IMR-90 (cell line): Measurements from ENCODE around the gene RNF148. TPM values are rescaled to one million over a fixed set of nuclear protein-coding genes. Genes with fewer than 3 reads are reported as not detected.

Source experiments
- ATAC-seq: fragments of 200-7000 bp; cut with Tn5 transposase; 2 replicates; pipeline ENCODE4 v1.9.1; 2020; ENCODE audit warnings: low read depth, mild to moderate bottlenecking, moderate library complexity
- BruUV-seq: library from RNA; stranded (reverse); fragments of 400-500 nt; replicated peaks from 2 replicates; lab custom pipeline; 2021; lab: Mats Ljungman, UMichigan
- CTCF ChIA-PET: fragments of 300-600 bp; formaldehyde crosslinking; extraction: SDS; loops from one replicate; lab custom pipeline; 2021; ENCODE audit warnings: antibody characterized with exemption; lab: Yijun Ruan, JAX
- POLR2A ChIA-PET: fragments of 300-600 bp; sonication (Branson Sonifier 250); formaldehyde crosslinking; loops from one replicate; lab custom pipeline; 2022; ENCODE audit warnings: antibody characterized with exemption; ENCODE audit not compliant: unreplicated experiment; lab: Charles Lee
- DNase-seq: peaks from one replicate; pipeline ENCODE4 v3.0.0; 2013
- H2AFZ ChIP-seq: replicated peaks from 2 replicates; pipeline ENCODE3; 2013; ENCODE audit warnings: low read length, mild to moderate bottlenecking; ENCODE audit not compliant: poor library complexity
- H2AK5ac ChIP-seq: 2 replicates; pipeline ENCODE4 v1.6.1; 2013; ENCODE audit warnings: low read depth, low read length, inconsistent platforms
- H2AK9ac ChIP-seq: replicated peaks from 2 replicates; pipeline ENCODE3; 2013; ENCODE audit warnings: mild to moderate bottlenecking, low read depth, low read length, moderate library complexity; ENCODE audit not compliant: poor library complexity
- H2BK120ac ChIP-seq: 2 replicates; pipeline ENCODE4 v1.6.1; 2013; ENCODE audit warnings: low read depth, low read length, inconsistent platforms
- H2BK15ac ChIP-seq: 3 replicates; pipeline ENCODE4 v1.6.1; 2013; ENCODE audit warnings: low read depth, low read length, inconsistent platforms
- H2BK20ac ChIP-seq: 2 replicates; pipeline ENCODE4 v1.6.1; 2013; ENCODE audit warnings: low read depth, mild to moderate bottlenecking, inconsistent platforms, low read length, moderate library complexity
- H2BK5ac ChIP-seq: 2 replicates; pipeline ENCODE4 v1.6.1; 2013; ENCODE audit warnings: mild to moderate bottlenecking, low read depth, low read length, inconsistent platforms; ENCODE audit not compliant: poor library complexity, severe bottlenecking
- H3K14ac ChIP-seq: replicated peaks from 2 replicates; pipeline ENCODE4 v1.6.1; 2013; ENCODE audit warnings: low read depth, low read length, inconsistent platforms
- H3K18ac ChIP-seq: 2 replicates; pipeline ENCODE4 v1.6.1; 2013; ENCODE audit warnings: low read depth, low read length, control low read depth
- H3K23ac ChIP-seq: 2 replicates; pipeline ENCODE4 v1.6.1; 2013; ENCODE audit warnings: low read depth, low read length, inconsistent platforms
- H3K27ac ChIP-seq: 2 replicates; pipeline ENCODE4 v1.5.1; 2013; ENCODE audit warnings: mild to moderate bottlenecking, control low read depth, low read length; ENCODE audit not compliant: insufficient read depth
- H3K27me3 ChIP-seq: 2 replicates; pipeline ENCODE4 v1.6.1; 2013; ENCODE audit warnings: low read length; ENCODE audit not compliant: control insufficient read depth, insufficient read depth
- H3K36me3 ChIP-seq: 2 replicates; pipeline ENCODE4 v1.6.1; 2013; ENCODE audit warnings: low read length, mixed read lengths; ENCODE audit not compliant: control insufficient read depth, insufficient read depth
- H3K4ac ChIP-seq: 2 replicates; pipeline ENCODE4 v1.6.1; 2013; ENCODE audit warnings: low read depth, low read length, inconsistent platforms
- H3K4me1 ChIP-seq: 2 replicates; pipeline ENCODE4 v1.6.1; 2013; ENCODE audit warnings: low read length, mixed read lengths; ENCODE audit not compliant: control insufficient read depth, insufficient read depth
- H3K4me2 ChIP-seq: 2 replicates; pipeline ENCODE4 v1.6.1; 2013; ENCODE audit warnings: low read depth, mild to moderate bottlenecking, control low read depth, low read length, moderate library complexity
- H3K4me3 ChIP-seq: 2 replicates; pipeline ENCODE4 v1.5.1; 2013; ENCODE audit warnings: low read depth, mild to moderate bottlenecking, control low read depth, low read length, moderate library complexity; ENCODE audit not compliant: insufficient read depth
- H3K56ac ChIP-seq: 2 replicates; pipeline ENCODE4 v1.6.1; 2013; ENCODE audit warnings: low read length, inconsistent platforms; ENCODE audit not compliant: insufficient read depth; ENCODE audit errors: extremely low read depth
- H3K79me1 ChIP-seq, 2 experiments: 2 replicates each; pipeline ENCODE4 v1.6.1; 2013; ENCODE audit warnings: low read length in 2 of 2, inconsistent platforms in 1 of 2, low read depth in 1 of 2
- H3K9ac ChIP-seq: 2 replicates; pipeline ENCODE4 v1.6.1; 2013; ENCODE audit warnings: low read depth, low read length, control low read depth
- H3K9me1 ChIP-seq: 2 replicates; pipeline ENCODE4 v1.6.1; 2013; ENCODE audit warnings: low read length, inconsistent platforms; ENCODE audit not compliant: insufficient read depth
- H3K9me3 ChIP-seq: 2 replicates; pipeline ENCODE4 v1.6.1; 2013; ENCODE audit warnings: low read length; ENCODE audit not compliant: control insufficient read depth, insufficient read depth
- H4K20me1 ChIP-seq: 2 replicates; pipeline ENCODE4 v1.6.1; 2013; ENCODE audit warnings: low read length, inconsistent platforms; ENCODE audit not compliant: insufficient read depth
- H4K5ac ChIP-seq: 2 replicates; pipeline ENCODE4 v1.6.1; 2013; ENCODE audit warnings: mild to moderate bottlenecking, low read depth, low read length, control low read depth
- H4K8ac ChIP-seq, 2 experiments: 2 replicates each; pipeline ENCODE4 v1.6.1; 2013; ENCODE audit warnings: low read depth in 2 of 2, low read length in 2 of 2, control low read depth in 1 of 2, inconsistent platforms in 1 of 2
- H4K91ac ChIP-seq: 2 replicates; pipeline ENCODE4 v1.6.1; 2013; ENCODE audit warnings: low read depth, low read length, inconsistent platforms; ENCODE audit not compliant: insufficient read depth
- BHLHE40 ChIP-seq: fragments of 150-350 bp; IDR thresholded peaks from 2 replicates; pipeline ENCODE4 v1.6.1; 2016; ENCODE audit warnings: mild to moderate bottlenecking, low read depth, low read length
- FOS ChIP-seq: fragments of 150-350 bp; IDR thresholded peaks from 2 replicates; pipeline ENCODE4 v1.6.1; 2016; ENCODE audit warnings: low read depth, low read length
- NFE2L2 ChIP-seq: fragments of 150-350 bp; IDR thresholded peaks from 2 replicates; pipeline ENCODE4 v1.6.1; 2016; ENCODE audit warnings: low read depth, mild to moderate bottlenecking, low read length
- POLR2A ChIP-seq: IDR thresholded peaks from 2 replicates; pipeline ENCODE4 v1.6.1; 2012; ENCODE audit warnings: mild to moderate bottlenecking, low read depth, low read length
- WGBS, 2 experiments: methylation state at CpG; one replicate each; pipeline versions ENCODE4 v1.1.5 to v1.1.7; 2013; ENCODE audit warnings: missing lambda C conversion rate in 2 of 2; ENCODE audit not compliant: insufficient read length in 1 of 2; ENCODE audit errors: extremely low coverage in 2 of 2; 5-methylcytosine and 5-hydroxymethylcytosine counted together
- dilution Hi-C: fragments of 300-500 bp; cut with HindIII; formaldehyde crosslinking; loops from one replicate; pipeline ENCODE4 v1.14.3; 2018; ENCODE audit warnings: low sequenced_read_pairs; ENCODE audit not compliant: unreplicated experiment
- in situ Hi-C: fragments of 300-500 bp; cut with MboI; formaldehyde crosslinking; loops from 3 replicates; pipeline ENCODE4 v1.14.3; 2019; ENCODE audit warnings: low sequenced_read_pairs, inconsistent platforms, mixed read lengths
- intact Hi-C: fragments of 100-400 bp; cut with micrococcal nuclease; formaldehyde crosslinking; loops from 2 replicates; pipeline ENCODE4 v1.10.0; 2022
- polyA plus RNA-seq, 3 experiments: library from polyadenylated mRNA; depleted of rRNA; stranded (reverse); fragments of >200 nt; gene quantifications; 2 replicates each; pipeline ENCODE4 v1.2.3, GENCODE V29; 2012; ENCODE audit warnings: low replicate concordance in 1 of 3
- total RNA-seq: library from RNA; depleted of rRNA; stranded (reverse); fragments of >200 nt; gene quantifications from 2 replicates; pipeline ENCODE4 v1.2.3, GENCODE V29; 2012
- TF ChIP-seq, protein P1 (sequence below): fragments of 150-350 bp; IDR thresholded peaks from 2 replicates; pipeline ENCODE4 v1.6.1; 2017; ENCODE audit warnings: mild to moderate bottlenecking, antibody characterized with exemption, low read length, low read depth
- TF ChIP-seq, protein P2 (sequence below): fragments of 150-350 bp; IDR thresholded peaks from 2 replicates; pipeline ENCODE4 v1.6.1; 2016; ENCODE audit warnings: low read depth, mild to moderate bottlenecking, low read length, moderate library complexity, borderline replicate concordance
- TF ChIP-seq, protein P3 (sequence below): conservative IDR thresholded peaks from 2 replicates; pipeline ENCODE4 v1.5.1; 2012; ENCODE audit warnings: mild to moderate bottlenecking, low read depth, low read length, improper control_type of control experiment

Gene RNF148
- total and polyA plus RNA-seq, 2 of the 4 experiments (the other 2 are of a cell fraction), result not detected

- Histone ChIP-seq H3K18ac (no peak overlapping the region), H3K79me1 (no peaks in the 10 kb centered on the region), H4K8ac (no peak overlapping the region), H4K20me1 (no peaks in the 10 kb centered on the region), H2AFZ (no peak overlapping the region), H2BK20ac (no peak overlapping the region), H3K27ac (no peak overlapping the region), H2AK9ac (no peak overlapping the region), H3K9me1 (no peaks in the 10 kb centered on the region), H3K4me3 (no peak overlapping the region), H3K14ac (no peak overlapping the region), H4K5ac (no peak overlapping the region), H3K36me3 (no peaks in the 10 kb centered on the region), H2BK5ac (no peak overlapping the region), H3K4me1 (no peaks in the 10 kb centered on the region), H3K9me3 (peaks cover 10% of the 10 kb centered on the region), H2BK15ac (no peak overlapping the region), H3K27me3 (no peaks in the 10 kb centered on the region), H3K23ac (no peak overlapping the region), H3K56ac (no peak overlapping the region), H3K9ac (no peak overlapping the region), H2AK5ac (no peak overlapping the region), H4K91ac (no peak overlapping the region), H2BK120ac (no peak overlapping the region), H3K4me2 (no peak overlapping the region), H3K4ac (no peak overlapping the region)
- intact Hi-C loops, result no loop called here
- in situ Hi-C loops, result no loop called here
- no peak for ATAC-seq
- TF ChIP-seq BHLHE40 (no peak), NFE2L2 (no peak), FOS (no peak), POLR2A (no peak)
- TF ChIP-seq, protein P1, sequence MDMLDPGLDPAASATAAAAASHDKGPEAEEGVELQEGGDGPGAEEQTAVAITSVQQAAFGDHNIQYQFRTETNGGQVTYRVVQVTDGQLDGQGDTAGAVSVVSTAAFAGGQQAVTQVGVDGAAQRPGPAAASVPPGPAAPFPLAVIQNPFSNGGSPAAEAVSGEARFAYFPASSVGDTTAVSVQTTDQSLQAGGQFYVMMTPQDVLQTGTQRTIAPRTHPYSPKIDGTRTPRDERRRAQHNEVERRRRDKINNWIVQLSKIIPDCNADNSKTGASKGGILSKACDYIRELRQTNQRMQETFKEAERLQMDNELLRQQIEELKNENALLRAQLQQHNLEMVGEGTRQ, result no peak
- TF ChIP-seq, protein P2, sequence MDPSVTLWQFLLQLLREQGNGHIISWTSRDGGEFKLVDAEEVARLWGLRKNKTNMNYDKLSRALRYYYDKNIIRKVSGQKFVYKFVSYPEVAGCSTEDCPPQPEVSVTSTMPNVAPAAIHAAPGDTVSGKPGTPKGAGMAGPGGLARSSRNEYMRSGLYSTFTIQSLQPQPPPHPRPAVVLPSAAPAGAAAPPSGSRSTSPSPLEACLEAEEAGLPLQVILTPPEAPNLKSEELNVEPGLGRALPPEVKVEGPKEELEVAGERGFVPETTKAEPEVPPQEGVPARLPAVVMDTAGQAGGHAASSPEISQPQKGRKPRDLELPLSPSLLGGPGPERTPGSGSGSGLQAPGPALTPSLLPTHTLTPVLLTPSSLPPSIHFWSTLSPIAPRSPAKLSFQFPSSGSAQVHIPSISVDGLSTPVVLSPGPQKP, result no peak
- TF ChIP-seq, protein P3, sequence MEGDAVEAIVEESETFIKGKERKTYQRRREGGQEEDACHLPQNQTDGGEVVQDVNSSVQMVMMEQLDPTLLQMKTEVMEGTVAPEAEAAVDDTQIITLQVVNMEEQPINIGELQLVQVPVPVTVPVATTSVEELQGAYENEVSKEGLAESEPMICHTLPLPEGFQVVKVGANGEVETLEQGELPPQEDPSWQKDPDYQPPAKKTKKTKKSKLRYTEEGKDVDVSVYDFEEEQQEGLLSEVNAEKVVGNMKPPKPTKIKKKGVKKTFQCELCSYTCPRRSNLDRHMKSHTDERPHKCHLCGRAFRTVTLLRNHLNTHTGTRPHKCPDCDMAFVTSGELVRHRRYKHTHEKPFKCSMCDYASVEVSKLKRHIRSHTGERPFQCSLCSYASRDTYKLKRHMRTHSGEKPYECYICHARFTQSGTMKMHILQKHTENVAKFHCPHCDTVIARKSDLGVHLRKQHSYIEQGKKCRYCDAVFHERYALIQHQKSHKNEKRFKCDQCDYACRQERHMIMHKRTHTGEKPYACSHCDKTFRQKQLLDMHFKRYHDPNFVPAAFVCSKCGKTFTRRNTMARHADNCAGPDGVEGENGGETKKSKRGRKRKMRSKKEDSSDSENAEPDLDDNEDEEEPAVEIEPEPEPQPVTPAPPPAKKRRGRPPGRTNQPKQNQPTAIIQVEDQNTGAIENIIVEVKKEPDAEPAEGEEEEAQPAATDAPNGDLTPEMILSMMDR, result no peak
- dilution Hi-C loops, result no loop called here
- BruUV-seq, result no TSS peak
- ChIA-PET CTCF (no interaction called here), POLR2A (no interaction called here)
- DNase-seq, result no peak
- no CpG with 5 or more reads among the region's 1 CpG for WGBS, 2 experiments
Measured at GRCh38 chr7:122677149-122677548, 25.6 kb downstream of the RNF148 start.
